Gastroesophageal sphincter (tissue), 4 donors: ENCODE results near the gene CISH. TPM values are rescaled to one million over a fixed set of nuclear protein-coding genes. Genes with fewer than 3 reads are reported as not detected.

ENCODE experiments used
- ATAC-seq: fragments of 150-250 bp; one replicate; pipeline ENCODE4 v1.9.1; 2016; ENCODE audit warnings: mild to moderate bottlenecking, moderate library complexity
- H3K27ac ChIP-seq, 4 donors: fragments of 200-600 bp; sonication (generic) in 3 of 4; 1 replicate in 3 of 4; 2 replicates in 1 of 4; pipeline ENCODE4 v1.5.1; 2016 to 2019
- H3K27me3 ChIP-seq: fragments of 200-600 bp; sonication (generic); one replicate; pipeline ENCODE4 v1.5.1; 2019
- H3K36me3 ChIP-seq, 2 donors: fragments of 200-600 bp; sonication (generic); one replicate each; pipeline ENCODE4 v1.5.1; 2019; ENCODE audit warnings: control low read depth in 1 of 2
- H3K4me1 ChIP-seq, 3 donors: fragments of 200-600 bp; sonication (generic); 1 replicate in 2 of 3; 2 replicates in 1 of 3; pipeline ENCODE4 v1.5.1; 2016 to 2019; ENCODE audit warnings: control low read depth in 2 of 3
- H3K4me3 ChIP-seq, 2 donors: fragments of 200-600 bp; sonication (generic); one replicate each; pipeline ENCODE4 v1.5.1; 2019; ENCODE audit warnings: mild to moderate bottlenecking in 1 of 2, moderate library complexity in 1 of 2
- H3K9me3 ChIP-seq, 3 donors: fragments of 200-600 bp; sonication (generic); one replicate each; pipeline ENCODE4 v1.5.1; 2017 to 2019; ENCODE audit warnings: control low read depth in 2 of 3
- EP300 ChIP-seq: sonication (generic); formaldehyde crosslinking; IDR thresholded peaks from one replicate; pipeline ENCODE4 v1.6.1; 2017; ENCODE audit warnings: antibody characterized with exemption, mild to moderate bottlenecking
- POLR2A ChIP-seq, 2 donors: fragments of 450-650 bp; IDR thresholded peaks; one replicate each; pipeline ENCODE4 v1.6.1; 2017; ENCODE audit warnings: antibody characterized with exemption in 2 of 2, mild to moderate bottlenecking in 2 of 2, moderate library complexity in 1 of 2
- POLR2AphosphoS5 ChIP-seq: sonication (generic); formaldehyde crosslinking; IDR thresholded peaks from one replicate; pipeline ENCODE4 v1.6.1; 2017; ENCODE audit warnings: antibody characterized with exemption
- whole genome bisulfite sequencing, 2 donors: methylation state at CpG; one replicate each; pipeline ENCODE4 v1.1.5; 2018; ENCODE audit warnings: low coverage in 1 of 2; 5-methylcytosine and 5-hydroxymethylcytosine counted together
- total RNA-seq, 4 donors: library from RNA; depleted of rRNA; stranded (reverse); fragments of >200 nt; gene quantifications; one replicate each; pipeline ENCODE4 v1.1.0, GENCODE V29; 2016
- TF ChIP-seq, protein P1 (sequence below), 4 experiments: fragments of 200-600 bp in 2 of 4; fragments of 450-650 bp in 2 of 4; sonication (generic) in 1 of 4; IDR thresholded peaks; one replicate each; pipeline ENCODE4 v1.5.1; 2017 to 2019; ENCODE audit warnings: antibody characterized with exemption in 4 of 4, mild to moderate bottlenecking in 2 of 4, moderate library complexity in 2 of 4

CISH gene
- total RNA-seq, 4 donors from 2014 or later, result 0.99 to 9.3 (median 3.6) TPM

DNA sequence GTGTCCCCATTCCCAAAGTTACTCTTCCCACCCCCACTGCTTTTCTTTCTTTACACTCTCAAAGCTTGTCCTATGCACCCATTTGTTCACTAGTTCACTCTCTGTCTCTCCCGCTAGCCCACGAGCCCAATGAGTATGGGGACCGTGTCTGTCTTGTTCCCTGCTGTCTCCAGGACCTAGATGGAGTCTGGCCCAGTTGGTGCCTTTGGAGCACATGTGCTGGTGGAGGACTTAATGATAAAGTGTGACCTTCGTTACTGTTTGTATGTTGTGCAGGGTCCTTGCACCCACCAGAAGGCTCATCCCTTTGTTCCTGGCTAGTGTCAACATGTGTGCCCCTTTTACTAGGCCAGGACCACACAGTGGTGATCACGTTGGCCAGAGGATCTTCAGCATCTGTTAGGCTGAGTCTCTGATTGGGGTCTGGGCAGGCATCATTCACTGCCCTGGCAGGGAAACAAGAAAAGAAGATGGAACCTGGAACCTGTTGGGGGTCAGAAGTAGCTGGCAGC is 7.4 kb downstream of the CISH start:
- 50 to 60% methylated on average over 1 to 2 of the region's 5 CpGs for whole genome bisulfite sequencing, 2 donors
- no peak overlapping the region for H3K4me3 ChIP-seq
- no peaks in the 10 kb centered on the region for H3K9me3 ChIP-seq
- no peak for ATAC-seq
- peak overlapping the region in 3 of 4 donors; percentile 37 to 96 (median 96) for H3K27ac ChIP-seq
- TF ChIP-seq POLR2AphosphoS5, result no peak
- no peaks in the 10 kb centered on the region for H3K27me3 ChIP-seq
- H3K4me1 ChIP-seq, result peaks cover 11 to 100% (median 31%) of the 10 kb centered on the region in 3 donors
- peaks cover 0 to 45% of the 10 kb centered on the region in 2 donors for H3K36me3 ChIP-seq

DNA sequence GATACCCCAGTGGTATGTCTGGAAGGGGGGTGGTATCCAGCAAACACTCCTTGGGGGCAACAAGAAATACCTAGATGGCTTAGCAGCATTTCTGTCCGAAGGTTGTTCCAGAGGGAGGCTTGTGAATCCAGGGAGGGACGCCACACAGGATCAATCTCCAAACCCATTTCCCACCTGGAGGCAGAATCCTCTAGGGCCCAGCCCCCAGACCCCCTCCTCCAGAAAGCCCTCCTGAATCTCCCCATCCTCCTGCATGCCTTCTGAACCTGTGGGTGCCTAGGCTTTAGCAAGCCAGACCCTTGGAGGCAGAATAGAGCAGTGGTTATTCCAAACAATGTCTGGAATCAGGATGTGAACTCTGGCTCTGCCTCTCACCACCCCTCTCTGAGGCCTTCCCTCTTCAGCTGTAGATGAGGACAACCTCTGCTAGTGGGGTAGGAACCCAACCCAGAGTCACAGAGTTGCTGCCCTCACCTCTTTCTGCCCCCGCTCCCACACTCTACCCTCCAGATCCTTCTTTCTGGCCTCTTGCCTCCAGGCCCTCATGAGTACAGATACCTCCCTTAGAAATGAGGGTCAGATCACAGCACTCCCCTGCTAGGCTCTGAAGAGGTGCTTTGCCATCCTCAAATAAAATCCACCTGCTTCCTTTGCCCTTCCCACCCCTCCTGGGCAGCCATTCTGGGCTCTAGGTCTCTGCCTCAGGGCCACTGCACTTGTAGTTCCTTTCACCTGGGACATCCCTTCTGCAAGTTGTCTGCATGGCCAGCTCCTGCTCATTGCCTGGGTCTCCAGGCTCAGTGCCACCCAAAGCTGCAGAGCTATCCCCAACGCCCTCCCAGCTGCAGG is 8.1 kb downstream of the CISH start:
- H3K4me3 ChIP-seq, result no peak overlapping the region
- H3K36me3 ChIP-seq, result peaks cover 0 to 44% of the 10 kb centered on the region in 2 donors
- ATAC-seq, result no peak
- H3K27me3 ChIP-seq, result no peaks in the 10 kb centered on the region
- no peaks in the 10 kb centered on the region for H3K9me3 ChIP-seq
- peak overlapping the region in 3 of 4 donors; percentile 95 to 96 (median 96) for H3K27ac ChIP-seq
- peaks cover 11 to 96% (median 28%) of the 10 kb centered on the region in 3 donors for H3K4me1 ChIP-seq
- no peak for TF ChIP-seq EP300
- 73 to 77% methylated on average over 3 of the region's 4 CpGs for WGBS, 2 donors

DNA sequence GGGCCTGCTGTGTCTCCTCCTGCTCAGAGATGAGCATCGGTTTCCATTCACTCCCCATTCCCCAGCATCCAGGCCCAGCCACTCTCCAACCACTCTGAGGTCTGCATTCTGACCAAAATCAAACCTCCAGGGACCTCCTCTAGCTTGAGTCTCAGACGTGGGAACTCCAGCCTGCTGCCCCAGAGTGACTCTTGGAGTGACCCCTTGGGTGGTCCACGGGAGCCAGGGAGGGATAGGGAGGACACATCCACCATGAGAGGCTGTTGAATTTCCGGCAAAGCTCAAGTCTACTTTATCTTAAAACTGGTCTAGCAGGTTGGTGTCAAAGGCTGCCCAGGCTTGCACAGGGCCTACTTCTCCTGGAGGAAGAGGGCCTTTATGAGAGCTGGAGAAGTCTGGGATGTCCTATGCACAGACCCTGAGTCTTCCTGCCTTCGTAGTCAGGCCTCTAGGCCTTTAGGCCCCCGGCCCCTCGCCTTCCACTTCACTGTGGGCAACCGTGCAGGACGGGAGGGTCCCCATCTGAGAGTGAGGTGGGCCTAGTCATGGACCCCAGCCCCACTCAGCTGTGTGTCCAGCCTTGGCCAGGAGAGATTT is 8.9 kb downstream of the CISH start:
- Histone ChIP-seq H3K4me3 (no peak overlapping the region), H3K36me3 (peaks cover 0 to 36% of the 10 kb centered on the region in 2 donors), H3K27me3 (no peaks in the 10 kb centered on the region), H3K9me3 (no peaks in the 10 kb centered on the region), H3K27ac (peak overlapping the region; percentile 94 to 96 (median 96)), H3K4me1 (peaks cover 11 to 88% (median 28%) of the 10 kb centered on the region in 3 donors)
- no peak for ATAC-seq
- TF ChIP-seq POLR2AphosphoS5 (no peak), EP300 (no peak), POLR2A (IDR thresholded peaks at IDR 0.05) (no peak)
- TF ChIP-seq, protein P1, sequence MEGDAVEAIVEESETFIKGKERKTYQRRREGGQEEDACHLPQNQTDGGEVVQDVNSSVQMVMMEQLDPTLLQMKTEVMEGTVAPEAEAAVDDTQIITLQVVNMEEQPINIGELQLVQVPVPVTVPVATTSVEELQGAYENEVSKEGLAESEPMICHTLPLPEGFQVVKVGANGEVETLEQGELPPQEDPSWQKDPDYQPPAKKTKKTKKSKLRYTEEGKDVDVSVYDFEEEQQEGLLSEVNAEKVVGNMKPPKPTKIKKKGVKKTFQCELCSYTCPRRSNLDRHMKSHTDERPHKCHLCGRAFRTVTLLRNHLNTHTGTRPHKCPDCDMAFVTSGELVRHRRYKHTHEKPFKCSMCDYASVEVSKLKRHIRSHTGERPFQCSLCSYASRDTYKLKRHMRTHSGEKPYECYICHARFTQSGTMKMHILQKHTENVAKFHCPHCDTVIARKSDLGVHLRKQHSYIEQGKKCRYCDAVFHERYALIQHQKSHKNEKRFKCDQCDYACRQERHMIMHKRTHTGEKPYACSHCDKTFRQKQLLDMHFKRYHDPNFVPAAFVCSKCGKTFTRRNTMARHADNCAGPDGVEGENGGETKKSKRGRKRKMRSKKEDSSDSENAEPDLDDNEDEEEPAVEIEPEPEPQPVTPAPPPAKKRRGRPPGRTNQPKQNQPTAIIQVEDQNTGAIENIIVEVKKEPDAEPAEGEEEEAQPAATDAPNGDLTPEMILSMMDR (IDR thresholded peaks at IDR 0.05), result no peak
- 60 to 100% methylated on average over 1 of the region's 9 CpGs for WGBS, 2 donors

DNA sequence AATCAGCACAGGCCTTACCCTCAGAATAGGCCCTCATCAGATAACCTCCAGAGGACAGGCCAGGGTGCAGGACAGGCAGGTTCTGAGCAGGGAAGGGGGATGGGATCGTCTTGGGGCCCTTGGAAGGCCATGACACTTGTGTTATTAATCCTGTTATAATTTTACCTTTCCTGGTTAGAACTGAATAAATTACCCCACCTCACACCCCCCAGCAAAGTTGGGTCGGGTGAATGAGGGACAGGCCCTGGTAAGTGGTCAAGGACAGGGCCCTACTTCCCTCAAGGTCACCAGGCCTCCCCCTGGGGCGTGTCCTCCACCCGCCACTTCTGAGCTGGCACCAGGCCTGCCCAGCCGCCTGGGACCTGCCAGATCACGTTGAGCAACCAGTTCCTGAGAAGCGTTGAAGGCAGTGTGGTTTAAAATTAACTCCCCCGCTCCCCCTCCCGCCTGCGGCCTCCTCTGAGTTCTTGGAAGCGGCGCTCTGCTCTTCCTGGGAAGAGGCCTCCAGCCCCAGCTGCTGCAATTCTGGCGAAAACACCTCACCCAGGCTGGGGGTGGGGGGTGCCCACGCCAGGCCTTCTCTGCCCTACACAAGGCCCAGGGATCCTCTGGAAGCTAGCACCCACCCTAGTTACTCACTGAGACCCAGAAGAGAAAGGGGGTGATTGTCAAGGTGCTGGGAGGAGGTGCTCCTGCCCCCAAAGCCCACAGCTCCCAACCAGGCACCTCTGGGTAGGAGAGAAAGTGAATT is 10.6 kb downstream of the CISH start:
- H3K9me3 ChIP-seq, result no peaks in the 10 kb centered on the region
- peak overlapping the region in 1 of 2 donors; percentile 32 for H3K4me3 ChIP-seq
- TF ChIP-seq POLR2A (IDR thresholded peaks at IDR 0.05) (no peak), POLR2AphosphoS5 (peak; percentile 97)
- WGBS, 2 donors, result 0 to 8% methylated on average over 2 to 4 of the region's 14 CpGs
- peaks cover 11 to 71% (median 28%) of the 10 kb centered on the region in 3 donors for H3K4me1 ChIP-seq
- peak overlapping the region; percentile 94 to 96 (median 96) for H3K27ac ChIP-seq
- no peaks in the 10 kb centered on the region for H3K27me3 ChIP-seq
- ATAC-seq, result peak; percentile 91
- peaks cover 0 to 19% of the 10 kb centered on the region in 2 donors for H3K36me3 ChIP-seq

DNA sequence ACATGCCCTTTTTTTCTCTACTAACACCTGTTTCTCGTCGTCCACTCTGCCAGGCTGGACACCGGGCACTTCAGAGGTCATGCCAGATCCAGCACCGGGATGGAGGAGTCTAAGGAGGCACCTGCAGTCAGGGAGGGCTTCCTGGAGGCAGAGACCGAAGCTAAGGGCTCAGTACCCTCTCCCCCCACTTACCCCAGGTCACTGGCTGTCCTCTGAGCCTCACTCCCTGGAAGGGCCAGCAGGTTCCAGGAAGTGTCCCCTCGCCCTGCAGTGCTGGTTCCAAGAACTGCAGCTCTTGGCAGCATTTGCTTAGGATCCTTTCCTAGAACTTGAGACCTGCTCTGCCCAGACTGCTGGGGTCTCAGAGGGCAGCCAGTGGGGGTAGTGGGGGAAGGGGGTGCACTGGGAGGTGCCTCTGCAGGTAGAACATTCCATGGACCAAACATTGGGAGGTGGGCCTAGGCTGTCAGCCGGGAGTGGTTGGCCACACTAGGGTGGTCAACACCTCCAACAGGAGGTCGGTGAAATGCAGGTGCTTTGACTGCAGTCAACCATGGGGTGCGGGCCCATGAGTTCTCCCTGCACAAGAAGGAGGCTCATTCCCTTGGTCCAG is 11.3 kb downstream of the CISH start:
- TF ChIP-seq POLR2A (IDR thresholded peaks at IDR 0.05) (no peak), POLR2AphosphoS5 (peak; percentile 39)
- Histone ChIP-seq H3K36me3 (peaks cover 0 to 14% of the 10 kb centered on the region in 2 donors), H3K9me3 (no peaks in the 10 kb centered on the region), H3K27ac (peak overlapping the region; percentile 63 to 96 (median 96)), H3K27me3 (no peaks in the 10 kb centered on the region), H3K4me3 (no peak overlapping the region), H3K4me1 (peaks cover 11 to 63% (median 28%) of the 10 kb centered on the region in 3 donors)
- 63 to 94% methylated on average over 3 of the region's 9 CpGs for WGBS, 2 donors
- ATAC-seq, result no peak

DNA sequence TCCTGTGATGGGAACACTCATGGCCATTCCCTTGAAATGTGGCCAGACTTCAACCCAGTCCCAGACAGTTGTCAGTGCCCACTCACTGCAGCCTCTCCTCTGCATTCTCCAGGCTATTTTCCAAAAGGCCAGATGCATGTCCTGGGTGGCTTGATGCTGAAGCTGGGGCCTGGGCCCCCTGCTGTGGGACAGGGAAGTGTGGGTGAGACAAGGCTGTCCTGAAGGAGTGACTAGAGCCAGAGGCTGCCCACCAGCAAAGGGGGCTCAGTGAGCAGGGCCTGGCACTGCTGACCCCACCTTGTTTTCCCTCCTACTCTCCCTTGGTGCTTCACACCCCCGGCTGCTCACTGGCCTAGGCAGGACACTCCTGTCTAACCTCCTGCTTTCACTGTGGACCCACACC is 11.9 kb downstream of the CISH start:
- Histone ChIP-seq H3K27ac (peak overlapping the region; percentile 63 to 96 (median 96)), H3K4me1 (peaks cover 11 to 58% (median 28%) of the 10 kb centered on the region in 3 donors), H3K27me3 (no peaks in the 10 kb centered on the region), H3K36me3 (peaks cover 0 to 8% of the 10 kb centered on the region in 2 donors), H3K9me3 (no peaks in the 10 kb centered on the region), H3K4me3 (no peak overlapping the region)
- ATAC-seq, result no peak
- 83 to 100% methylated on average over 1 of the region's 1 CpG for WGBS, 2 donors
- TF ChIP-seq POLR2AphosphoS5 (no peak), POLR2A (IDR thresholded peaks at IDR 0.05) (no peak), EP300 (no peak)
- TF ChIP-seq, protein P1 (IDR thresholded peaks at IDR 0.05), result no peak
